MCF 10A (cell line): ENCODE results near the gene MICOS13. TPM values are rescaled to one million over a fixed set of nuclear protein-coding genes. Genes with fewer than 3 reads are reported as not detected.

ENCODE experiments used
- BruUV-seq: library from RNA; stranded (reverse); fragments of 400-500 nt; replicated peaks from 2 replicates; lab custom pipeline; 2021; lab: Mats Ljungman, UMichigan
- CTCF ChIA-PET: fragments of 300-600 bp; sonication (Branson Sonifier 250); formaldehyde crosslinking; extraction: SDS; loops from one replicate; lab custom pipeline; 2021; ENCODE audit warnings: antibody characterized with exemption, inconsistent platforms; lab: Yijun Ruan, JAX
- POLR2A ChIA-PET: fragments of 300-600, 350-650 bp; sonication (Branson Sonifier 250); formaldehyde crosslinking; extraction: SDS; loops from one replicate; lab custom pipeline; 2020; ENCODE audit warnings: antibody characterized with exemption, inconsistent platforms; lab: Yijun Ruan, JAX
- DNase-seq: peaks from one replicate; pipeline ENCODE4 v3.0.0-alpha.2; 2018; ENCODE audit not compliant: unreplicated experiment
- H3K27ac Mint-ChIP-seq: one replicate; pipeline ENCODE4 v1.8.0; 2022; ENCODE audit warnings: mild to moderate bottlenecking, low read depth, mixed read lengths; ENCODE audit not compliant: unreplicated experiment
- H3K27me3 Mint-ChIP-seq: one replicate; pipeline ENCODE4 v1.8.0; 2022; ENCODE audit warnings: mixed read lengths; ENCODE audit not compliant: insufficient read depth, unreplicated experiment
- H3K36me3 Mint-ChIP-seq: one replicate; pipeline ENCODE4 v1.8.0; 2022; ENCODE audit warnings: mild to moderate bottlenecking, moderate library complexity, mixed read lengths; ENCODE audit not compliant: insufficient read depth, unreplicated experiment
- H3K4me1 Mint-ChIP-seq: one replicate; pipeline ENCODE4 v1.8.0; 2022; ENCODE audit warnings: mixed read lengths; ENCODE audit not compliant: insufficient read depth, unreplicated experiment
- H3K4me3 Mint-ChIP-seq: one replicate; pipeline ENCODE4 v1.8.0; 2022; ENCODE audit warnings: mild to moderate bottlenecking, moderate library complexity, mixed read lengths; ENCODE audit not compliant: unreplicated experiment
- H3K9me3 Mint-ChIP-seq: one replicate; pipeline ENCODE4 v1.8.0; 2022; ENCODE audit warnings: mixed read lengths; ENCODE audit not compliant: unreplicated experiment
- CTCF ChIP-seq: fragments of 200-600 bp; IDR thresholded peaks from one replicate; pipeline ENCODE4 v1.8.0; 2022; ENCODE audit warnings: antibody characterized with exemption, mild to moderate bottlenecking; ENCODE audit not compliant: unreplicated experiment
- intact Hi-C: fragments of 100-400 bp; cut with micrococcal nuclease; formaldehyde crosslinking; loops from 2 replicates; pipeline ENCODE4 v1.14.1; 2022
- total RNA-seq: library from RNA; stranded (reverse); gene quantifications from 2 replicates; pipeline ENCODE4 v1.2.3, GENCODE V29; 2022

The MICOS13 gene
- total RNA-seq, 1 experiment from 2014 or later, result 73.0 TPM

DNA sequence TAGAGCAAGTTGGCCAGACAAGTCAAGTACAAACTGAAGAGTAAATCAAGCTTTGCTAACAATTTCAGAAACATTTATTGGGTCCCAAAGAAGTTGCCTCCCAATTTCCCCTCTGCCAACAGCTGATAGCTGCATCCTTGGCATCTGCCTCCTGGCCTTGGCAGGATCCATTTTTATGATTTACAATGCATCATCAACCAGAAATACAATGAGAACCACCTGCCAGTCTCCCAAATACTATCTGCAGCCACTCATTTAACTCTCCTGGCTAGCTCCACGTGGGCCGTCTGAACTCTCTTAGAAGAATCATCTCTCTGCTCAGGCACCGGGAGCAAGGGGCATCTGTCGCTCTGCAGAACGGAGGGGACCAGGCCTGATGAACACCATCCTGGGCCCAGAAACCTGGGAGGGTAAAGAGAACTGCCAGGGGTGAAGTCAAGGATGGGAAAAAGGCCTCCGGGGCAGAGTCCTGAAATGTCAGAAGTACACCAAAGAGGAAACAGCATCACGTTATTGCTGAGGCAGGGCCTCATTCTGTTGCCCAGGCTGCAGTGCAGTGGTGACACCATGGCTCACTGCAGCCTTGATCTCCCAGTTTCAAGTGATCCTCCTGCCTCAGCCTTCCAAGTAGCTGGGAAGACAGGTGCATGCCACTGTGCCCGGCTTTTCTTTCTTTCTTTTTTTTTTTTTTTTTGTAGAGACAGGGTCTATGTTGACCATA is 37.1 kb upstream of the MICOS13 start:
- CTCF ChIA-PET, result interaction anchor here (1.0 to 5.0 kb wide), 4 partner anchors 18 to 77 kb away, joined by 4 to 43 read pairs (median 7); partner anchors contain the start of gene RPL36

DNA sequence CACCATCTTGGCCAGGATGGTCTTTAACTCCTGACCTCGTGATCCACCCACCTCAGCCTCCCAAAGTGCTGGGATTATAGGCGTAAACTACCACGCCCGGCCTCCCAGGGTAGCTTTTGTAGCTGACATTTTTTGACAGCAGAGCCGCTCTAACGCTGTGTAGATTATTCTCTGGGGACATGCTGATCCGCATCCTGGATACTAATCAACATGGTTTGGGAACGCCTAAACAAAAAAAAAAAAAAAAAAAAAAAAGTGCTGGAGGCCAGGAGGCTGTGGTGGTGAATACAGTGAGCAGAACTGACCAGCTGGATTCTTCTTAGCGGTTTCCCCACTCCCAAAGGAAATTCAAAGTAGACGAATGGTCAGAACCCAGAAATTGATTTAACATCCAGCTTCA is 34.5 kb upstream of the MICOS13 start:
- Mint-ChIP-seq H3K27me3 (no peaks in the 10 kb centered on the region), H3K9me3 (no peaks in the 10 kb centered on the region), H3K36me3 (peaks cover 73% of the 10 kb centered on the region), H3K4me1 (peaks cover 3% of the 10 kb centered on the region), H3K4me3 (no peak overlapping the region), H3K27ac (no peak overlapping the region)
- BruUV-seq, result no TSS peak
- intact Hi-C loops, result no loop called here
- no peak for DNase-seq
- ChIA-PET CTCF (interaction anchor here (0.6 to 0.7 kb wide), 3 partner anchors 16 to 1055 kb away, joined by 3 to 4 read pairs (median 4); no protein-coding TSS in a partner anchor), POLR2A (interaction anchor here (1.4 to 6.4 kb wide), 3 partner anchors 24 to 25 kb away, joined by 3 to 119 read pairs (median 5); partner anchors contain the start of gene RPL36)
- TF ChIP-seq CTCF, result no peak

More for the DNA sequence above, 37.1 kb upstream of the MICOS13 start:
- Mint-ChIP-seq H3K36me3 (peaks cover 52% of the 10 kb centered on the region), H3K27me3 (no peaks in the 10 kb centered on the region), H3K27ac (peak overlapping the region; percentile 89), H3K9me3 (no peaks in the 10 kb centered on the region), H3K4me1 (peaks cover 3% of the 10 kb centered on the region), H3K4me3 (peak overlapping the region; percentile 86)
- no peak for TF ChIP-seq CTCF
- DNase-seq, result no peak
- POLR2A ChIA-PET, result interaction anchor here (1.9 to 6.4 kb wide), 3 partner anchors 27 to 94 kb away, joined by 7 to 119 read pairs (median 34); partner anchors contain the start of genes RPL36, SAFB and SAFB2
- intact Hi-C loops, result no loop called here
- BruUV-seq, result no TSS peak

DNA sequence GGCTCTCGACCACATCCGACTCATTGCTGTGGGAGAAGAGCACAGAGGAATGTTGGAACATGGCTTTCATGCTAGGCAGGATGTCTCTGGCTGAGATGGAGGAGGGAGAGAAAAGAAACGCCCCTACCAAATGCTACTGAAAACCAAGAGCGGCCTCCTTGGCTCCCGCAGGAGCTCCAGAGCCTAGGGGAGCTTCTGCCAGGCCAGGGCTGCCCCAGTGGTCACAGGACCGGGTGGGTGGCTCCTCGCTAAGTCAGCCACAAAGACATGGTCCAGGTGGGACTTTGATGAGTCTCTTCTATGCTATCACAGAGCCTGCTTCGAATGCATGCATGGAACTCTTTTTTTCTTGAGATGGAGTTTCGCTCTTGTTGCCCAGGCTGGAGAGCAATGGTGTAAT is 32.9 kb upstream of the MICOS13 start:
- Mint-ChIP-seq H3K36me3 (peaks cover 89% of the 10 kb centered on the region), H3K4me1 (no peaks in the 10 kb centered on the region), H3K27ac (no peak overlapping the region), H3K4me3 (no peak overlapping the region), H3K27me3 (no peaks in the 10 kb centered on the region), H3K9me3 (no peaks in the 10 kb centered on the region)
- no TSS peak for BruUV-seq
- no peak for TF ChIP-seq CTCF
- intact Hi-C loops, result no loop called here
- POLR2A ChIA-PET, result interaction anchor here (1.4 to 1.6 kb wide), 2 partner anchors 22 to 23 kb away, joined by 3 to 5 read pairs; partner anchors contain the start of gene RPL36
- CTCF ChIA-PET, result interaction anchor here (0.6 kb wide), 1 partner anchor 1318 kb away, joined by 3 read pairs; no protein-coding TSS in a partner anchor
- DNase-seq, result no peak

- no peaks in the 10 kb centered on the region for H3K4me1 Mint-ChIP-seq
- CTCF ChIA-PET, result interaction anchor here (0.7 to 0.8 kb wide), 2 partner anchors 257 to 653 kb away, joined by 3 read pairs; no protein-coding TSS in a partner anchor
Measured at GRCh38 chr19:5711713-5712161, 31.4 kb upstream of the MICOS13 start.

More at GRCh38 chr19:5711713-5712161, 31.4 kb upstream of the MICOS13 start:
- no TSS peak for BruUV-seq
- Mint-ChIP-seq H3K4me3 (no peak overlapping the region), H3K36me3 (peaks cover 92% of the 10 kb centered on the region), H3K9me3 (no peaks in the 10 kb centered on the region), H3K27me3 (no peaks in the 10 kb centered on the region), H3K27ac (no peak overlapping the region)
- intact Hi-C loops, result no loop called here
- POLR2A ChIA-PET, result interaction anchor here (1.0 to 1.3 kb wide), 2 partner anchors 8 to 22 kb away, joined by 4 to 5 read pairs; partner anchors contain the start of genes CATSPERD, LONP1 and RPL36
- no peak for TF ChIP-seq CTCF
- no peak for DNase-seq
